NT2/D1 (cell line): ENCODE measurements around the gene LRG1.

ENCODE experiments used
- DNase-seq: peaks from one replicate; pipeline ENCODE4 v3.0.0-alpha.2; 2011; ENCODE audit warnings: low read depth, low spot score
- H3K27me3 ChIP-seq: 2 replicates; pipeline ENCODE4 v1.6.0; 2011; ENCODE audit warnings: mild to moderate bottlenecking; ENCODE audit not compliant: insufficient read length, insufficient read depth
- H3K36me3 ChIP-seq: 2 replicates; pipeline ENCODE4 v1.6.1; 2011; ENCODE audit warnings: mild to moderate bottlenecking, low read length, mixed read lengths; ENCODE audit not compliant: insufficient read depth, insufficient read length
- H3K4me1 ChIP-seq: 2 replicates; pipeline ENCODE4 v1.5.1; 2011; ENCODE audit not compliant: insufficient read depth, insufficient read length
- H3K4me3 ChIP-seq: 2 replicates; pipeline ENCODE4 v1.5.1; 2011; ENCODE audit warnings: low read depth; ENCODE audit not compliant: insufficient read length
- H3K9ac ChIP-seq: 2 replicates; pipeline ENCODE4 v1.6.0; 2011; ENCODE audit warnings: low read depth; ENCODE audit not compliant: insufficient read length
- H3K9me3 ChIP-seq: 2 replicates; pipeline ENCODE4 v1.5.1; 2011; ENCODE audit warnings: mild to moderate bottlenecking, low read length; ENCODE audit not compliant: insufficient read depth
- SUZ12 ChIP-seq: IDR thresholded peaks from 2 replicates; pipeline ENCODE4 v1.6.1; 2011; ENCODE audit not compliant: insufficient read length, insufficient read depth; ENCODE audit errors: extremely low read depth
- YY1 ChIP-seq: IDR thresholded peaks from 2 replicates; pipeline ENCODE4 v1.6.1; 2011; ENCODE audit not compliant: insufficient read length, insufficient read depth
- ZNF274 ChIP-seq: IDR thresholded peaks from 2 replicates; pipeline ENCODE4 v1.6.1; 2011; ENCODE audit warnings: mild to moderate bottlenecking, low read depth, low read length

LRG1 gene

GRCh38 chr19:4525563-4526002 lies 14.3 kb downstream of the LRG1 start:
- Histone ChIP-seq H3K9ac (no peak overlapping the region), H3K4me1 (peaks cover 6% of the 10 kb centered on the region), H3K27me3 (peaks cover 11% of the 10 kb centered on the region), H3K36me3 (no peaks in the 10 kb centered on the region), H3K4me3 (no peak overlapping the region), H3K9me3 (no peaks in the 10 kb centered on the region)
- no peak for DNase-seq
- TF ChIP-seq ZNF274 (no peak), SUZ12 (no peak), YY1 (no peak)

- Histone ChIP-seq H3K27me3 (peaks cover 11% of the 10 kb centered on the region), H3K4me1 (peaks cover 6% of the 10 kb centered on the region), H3K4me3 (no peak overlapping the region), H3K36me3 (no peaks in the 10 kb centered on the region), H3K9ac (no peak overlapping the region), H3K9me3 (no peaks in the 10 kb centered on the region)
- DNase-seq, result peak; percentile 35
- TF ChIP-seq YY1 (no peak), SUZ12 (no peak), ZNF274 (no peak)
These were observed 14.9 kb downstream of the LRG1 start for GRCh38 chr19:4524808-4525562.

GRCh38 chr19:4523306-4524110 lies 16.3 kb downstream of the LRG1 start:
- Histone ChIP-seq H3K36me3 (no peaks in the 10 kb centered on the region), H3K9me3 (no peaks in the 10 kb centered on the region), H3K4me1 (peaks cover 6% of the 10 kb centered on the region), H3K27me3 (peaks cover 22% of the 10 kb centered on the region), H3K4me3 (no peak overlapping the region), H3K9ac (peak overlapping the region; percentile 28)
- no peak for TF ChIP-seq ZNF274
- TF ChIP-seq YY1, result no peak
- TF ChIP-seq SUZ12, result no peak
- DNase-seq, result peak; percentile 39

GRCh38 chr19:4522291-4523002 lies 17.4 kb downstream of the LRG1 start:
- no peak for DNase-seq
- H3K9me3 ChIP-seq, result no peaks in the 10 kb centered on the region
- H3K27me3 ChIP-seq, result peaks cover 23% of the 10 kb centered on the region
- H3K36me3 ChIP-seq, result no peaks in the 10 kb centered on the region
- H3K9ac ChIP-seq, result no peak overlapping the region
- H3K4me1 ChIP-seq, result peaks cover 6% of the 10 kb centered on the region
- TF ChIP-seq SUZ12, result no peak
- TF ChIP-seq YY1, result no peak
- TF ChIP-seq ZNF274, result no peak
- H3K4me3 ChIP-seq, result no peak overlapping the region

GRCh38 chr19:4521888-4522242 lies 18.0 kb downstream of the LRG1 start:
- TF ChIP-seq ZNF274 (no peak), SUZ12 (no peak), YY1 (no peak)
- Histone ChIP-seq H3K4me3 (no peak overlapping the region), H3K4me1 (peaks cover 8% of the 10 kb centered on the region), H3K9me3 (no peaks in the 10 kb centered on the region), H3K36me3 (no peaks in the 10 kb centered on the region), H3K27me3 (peaks cover 26% of the 10 kb centered on the region), H3K9ac (no peak overlapping the region)
- DNase-seq, result no peak

GRCh38 chr19:4521170-4521887 lies 18.5 kb downstream of the LRG1 start:
- no peak overlapping the region for H3K9ac ChIP-seq
- DNase-seq, result no peak
- H3K27me3 ChIP-seq, result peaks cover 28% of the 10 kb centered on the region

More at GRCh38 chr19:4521170-4521887, 18.5 kb downstream of the LRG1 start:
- no peak for TF ChIP-seq ZNF274
- no peak for TF ChIP-seq SUZ12
- no peak for TF ChIP-seq YY1
- Histone ChIP-seq H3K4me1 (peaks cover 8% of the 10 kb centered on the region), H3K4me3 (no peak overlapping the region), H3K9me3 (no peaks in the 10 kb centered on the region), H3K36me3 (no peaks in the 10 kb centered on the region)
